Activated T-cell treated with anti-CD3 and anti-CD28 coated beads, Interleukin-2, amount 50 U/mL, for 48 hours (primary cell): ENCODE measurements around the gene MRPL55.

ENCODE experiments used
- DNase-seq, 2 experiments: peaks; one replicate each; pipeline ENCODE4 v3.0.0-alpha.2; 2020

Gene MRPL55

GRCh38 chr1:228109073-228109961, at the start of gene MRPL55:
MRPL55 (minus strand) TSS chr1:228109299; CDS start chr1:228108260, 1,039 bp downstream.
- DNase-seq: peak; percentile 100

GRCh38 chr1:228158151-228159007, 49.3 kb upstream of the MRPL55 start:
- no peak for DNase-seq

GRCh38 chr1:228157729-228158126, 48.6 kb upstream of the MRPL55 start:
- no peak for DNase-seq

- no peak for DNase-seq
Measured at GRCh38 chr1:228156941-228157728, 48.0 kb upstream of the MRPL55 start.

GRCh38 chr1:228156515-228156881, 47.4 kb upstream of the MRPL55 start:
- DNase-seq: no peak

GRCh38 chr1:228155596-228156514, 46.8 kb upstream of the MRPL55 start:
- no peak for DNase-seq

GRCh38 chr1:228154670-228155571, 45.8 kb upstream of the MRPL55 start:
- DNase-seq: peak; percentile 54 to 63

- no peak for DNase-seq
Measured at GRCh38 chr1:228154021-228154669, 45.0 kb upstream of the MRPL55 start.

GRCh38 chr1:228152918-228153258, 43.8 kb upstream of the MRPL55 start:
- no peak for DNase-seq

GRCh38 chr1:228152097-228152917, 43.2 kb upstream of the MRPL55 start:
- DNase-seq: no peak

GRCh38 chr1:228151180-228151925, 42.3 kb upstream of the MRPL55 start:
- DNase-seq: no peak

- DNase-seq: no peak
Measured at GRCh38 chr1:228150461-228151179, 41.5 kb upstream of the MRPL55 start.

GRCh38 chr1:228150120-228150460, 41.0 kb upstream of the MRPL55 start:
- no peak for DNase-seq

- DNase-seq: no peak
Measured at GRCh38 chr1:228149406-228150119, 40.5 kb upstream of the MRPL55 start, which contains the start of gene GJC2. GJC2 (plus strand) TSS chr1:228149930; CDS start chr1:228157759, 7,829 bp downstream.

GRCh38 chr1:228148935-228149405, 39.9 kb upstream of the MRPL55 start:
- DNase-seq: no peak

- DNase-seq: no peak
Measured at GRCh38 chr1:228148196-228148861, 39.2 kb upstream of the MRPL55 start.
